Gastroesophageal sphincter (tissue), 3 donors: ENCODE data around the gene ATP6V1G2.

ENCODE experiments used
- CTCF ChIP-seq, 4 experiments: fragments of 200-600 bp in 2 of 4; fragments of 450-650 bp in 2 of 4; sonication (generic) in 1 of 4; IDR thresholded peaks; one replicate each; pipeline ENCODE4 v1.5.1; 2017 to 2019; ENCODE audit warnings: antibody characterized with exemption in 4 of 4, mild to moderate bottlenecking in 2 of 4, moderate library complexity in 2 of 4
- EP300 ChIP-seq: sonication (generic); formaldehyde crosslinking; IDR thresholded peaks from one replicate; pipeline ENCODE4 v1.6.1; 2017; ENCODE audit warnings: antibody characterized with exemption, mild to moderate bottlenecking
- POLR2A ChIP-seq, 2 donors: fragments of 450-650 bp; IDR thresholded peaks; one replicate each; pipeline ENCODE4 v1.6.1; 2017; ENCODE audit warnings: antibody characterized with exemption in 2 of 2, mild to moderate bottlenecking in 2 of 2, moderate library complexity in 1 of 2

DNA sequence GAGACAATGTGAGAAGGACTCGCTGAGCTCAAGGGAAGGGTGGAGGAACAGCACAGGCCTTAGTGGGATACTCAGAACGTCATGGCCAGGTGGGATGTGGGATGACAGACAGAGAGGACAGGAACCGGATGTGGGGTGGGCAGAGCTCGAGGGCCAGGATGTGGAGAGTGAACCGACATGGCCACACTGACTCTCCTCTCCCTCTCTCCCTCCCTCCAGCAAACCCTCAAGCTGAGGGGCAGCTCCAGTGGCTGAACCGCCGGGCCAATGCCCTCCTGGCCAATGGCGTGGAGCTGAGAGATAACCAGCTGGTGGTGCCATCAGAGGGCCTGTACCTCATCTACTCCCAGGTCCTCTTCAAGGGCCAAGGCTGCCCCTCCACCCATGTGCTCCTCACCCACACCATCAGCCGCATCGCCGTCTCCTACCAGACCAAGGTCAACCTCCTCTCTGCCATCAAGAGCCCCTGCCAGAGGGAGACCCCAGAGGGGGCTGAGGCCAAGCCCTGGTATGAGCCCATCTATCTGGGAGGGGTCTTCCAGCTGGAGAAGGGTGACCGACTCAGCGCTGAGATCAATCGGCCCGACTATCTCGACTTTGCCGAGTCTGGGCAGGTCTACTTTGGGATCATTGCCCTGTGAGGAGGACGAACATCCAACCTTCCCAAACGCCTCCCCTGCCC lies 30.6 kb upstream of the ATP6V1G2 start:
- no peak for TF ChIP-seq CTCF (IDR thresholded peaks at IDR 0.05)
- TF ChIP-seq POLR2A (IDR thresholded peaks at IDR 0.05) = no peak
- TF ChIP-seq EP300 = no peak
